Panc1 (cell line): ENCODE results near the gene PCDH1. TPM values are rescaled to one million over a fixed set of nuclear protein-coding genes. Genes with fewer than 3 reads are reported as not detected.

Experiments
- ATAC-seq: fragments of 200-7000 bp; cut with Tn5 transposase; 2 replicates; pipeline ENCODE4 v1.9.1; 2020; ENCODE audit warnings: mild to moderate bottlenecking, moderate library complexity
- BruUV-seq: library from RNA; stranded (reverse); fragments of 400-500 nt; replicated peaks from 2 replicates; lab custom pipeline; 2021; lab: Mats Ljungman, UMichigan
- CTCF ChIA-PET: fragments of 300-600 bp; sonication (Branson Sonifier 250); formaldehyde crosslinking; loops from one replicate; lab custom pipeline; 2022; ENCODE audit warnings: antibody characterized with exemption; lab: Charles Lee
- POLR2A ChIA-PET: fragments of 300-600 bp; sonication (Branson Sonifier 250); formaldehyde crosslinking; loops from one replicate; lab custom pipeline; 2022; ENCODE audit warnings: antibody characterized with exemption; lab: Charles Lee
- DNase-seq: peaks from one replicate; pipeline ENCODE4 v3.0.0-alpha.2; 2010; ENCODE audit warnings: low read depth, low spot score
- H3K27ac ChIP-seq: 2 replicates; pipeline ENCODE4 v1.5.1; 2011; ENCODE audit warnings: mild to moderate bottlenecking, low read length, inconsistent platforms
- H3K27me3 ChIP-seq: fragments of 200-500 bp; sonication (Bioruptor generic); 2 replicates; pipeline ENCODE4 v1.6.0; 2014; ENCODE audit warnings: low read length, inconsistent platforms; ENCODE audit not compliant: control insufficient read depth, insufficient read depth
- H3K36me3 ChIP-seq: fragments of 200-500 bp; sonication (Bioruptor generic); 2 replicates; pipeline ENCODE4 v1.5.1; 2014; ENCODE audit warnings: inconsistent platforms, mild to moderate bottlenecking, low read length, moderate library complexity; ENCODE audit not compliant: control insufficient read depth, insufficient read depth
- H3K4me1 ChIP-seq: 2 replicates; pipeline ENCODE4 v1.5.1; 2011; ENCODE audit warnings: inconsistent platforms, mild to moderate bottlenecking, low read length, moderate library complexity; ENCODE audit not compliant: control insufficient read depth, insufficient read depth
- H3K4me3 ChIP-seq, 2 experiments: 2 replicates each; pipeline ENCODE4 v1.5.1; 2011 to 2012; ENCODE audit warnings: low read depth in 2 of 2, low read length in 2 of 2, mild to moderate bottlenecking in 2 of 2, inconsistent platforms in 1 of 2, moderate library complexity in 1 of 2
- H3K9me3 ChIP-seq: fragments of 200-500 bp; sonication (Bioruptor generic); 2 replicates; pipeline ENCODE4 v1.5.1; 2014; ENCODE audit warnings: low read depth, mild to moderate bottlenecking, inconsistent platforms, low read length, moderate library complexity; ENCODE audit not compliant: control insufficient read depth, insufficient read depth
- POLR2AphosphoS5 ChIP-seq: IDR thresholded peaks from 2 replicates; pipeline ENCODE4 v1.6.1; 2012; ENCODE audit warnings: mild to moderate bottlenecking, low read depth, low read length, moderate library complexity
- SIN3A ChIP-seq: IDR thresholded peaks from 2 replicates; pipeline ENCODE4 v1.6.1; 2012; ENCODE audit warnings: low read depth, mild to moderate bottlenecking, low read length, moderate library complexity, borderline replicate concordance; ENCODE audit not compliant: insufficient read depth
- TCF7L2 ChIP-seq: IDR thresholded peaks from 2 replicates; pipeline ENCODE4 v1.6.1; 2011; ENCODE audit warnings: mild to moderate bottlenecking, low read depth, low read length, inconsistent platforms
- in situ Hi-C: cut with HindIII; loops from 2 replicates; pipeline ENCODE4 v1.10.0; 2016; ENCODE audit warnings: low sequenced_read_pairs, low pct_unique_long_range_greater_than_20kb
- intact Hi-C: fragments of 100-400 bp; cut with micrococcal nuclease; formaldehyde crosslinking; loops from one replicate; pipeline ENCODE4 v1.10.0; 2022; ENCODE audit not compliant: unreplicated experiment
- total RNA-seq: library from RNA; stranded (reverse); gene quantifications from one replicate; pipeline ENCODE4 v1.2.1, GENCODE V29; 2021; ENCODE audit not compliant: unreplicated experiment
- TF ChIP-seq, protein P1 (sequence below), 2 experiments: IDR thresholded peaks; 2 replicates each; pipeline ENCODE4 v1.6.1; 2011 to 2012; ENCODE audit warnings: low read depth in 2 of 2, control low read depth in 1 of 2, low read length in 1 of 2, mild to moderate bottlenecking in 1 of 2, moderate library complexity in 1 of 2; ENCODE audit not compliant: insufficient read depth in 1 of 2
- TF ChIP-seq, protein P2 (sequence below): fragments of 450-650 bp; IDR thresholded peaks from 2 replicates; pipeline ENCODE4 v1.5.1; 2017; ENCODE audit warnings: mild to moderate bottlenecking

The PCDH1 gene
- total RNA-seq, 1 experiment from 2014 or later, result 9.0 TPM

DNA sequence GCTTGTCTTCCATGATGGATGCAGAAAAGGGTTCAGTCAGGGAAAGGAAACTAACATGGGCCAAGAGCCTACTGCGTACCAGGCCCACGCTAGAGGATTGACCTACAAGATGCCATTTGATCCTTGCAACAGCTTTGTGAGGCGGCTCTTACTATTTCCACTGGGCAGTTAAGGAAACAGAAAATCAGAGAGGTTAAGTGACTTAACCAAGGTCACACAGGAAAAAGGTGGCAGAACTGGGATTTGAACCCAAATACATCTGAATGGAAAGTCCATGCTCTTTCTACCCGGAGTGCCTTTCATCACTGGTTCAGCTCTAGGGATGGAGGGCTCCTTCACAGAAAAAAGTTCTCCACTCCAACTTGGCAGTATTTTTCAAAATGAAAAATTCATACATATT lies 50.0 kb downstream of the PCDH1 start:
- no peak overlapping the region for H3K27ac ChIP-seq
- ATAC-seq (no peak), DNase-seq (no peak)
- in situ Hi-C loops (no loop called here), intact Hi-C loops (no loop called here)
- H3K36me3 ChIP-seq, result no peaks in the 10 kb centered on the region
- H3K4me1 ChIP-seq, result no peaks in the 10 kb centered on the region
- ChIA-PET CTCF (no interaction called here), POLR2A (no interaction called here)
- no TSS peak for BruUV-seq
- no peak overlapping the region for H3K4me3 ChIP-seq
- no peaks in the 10 kb centered on the region for H3K9me3 ChIP-seq
- H3K27me3 ChIP-seq, result 0 out of 2 replicates have a peak, but pooled peaks cover 3% of the 10 kb centered on the region
- TF ChIP-seq, protein P1, sequence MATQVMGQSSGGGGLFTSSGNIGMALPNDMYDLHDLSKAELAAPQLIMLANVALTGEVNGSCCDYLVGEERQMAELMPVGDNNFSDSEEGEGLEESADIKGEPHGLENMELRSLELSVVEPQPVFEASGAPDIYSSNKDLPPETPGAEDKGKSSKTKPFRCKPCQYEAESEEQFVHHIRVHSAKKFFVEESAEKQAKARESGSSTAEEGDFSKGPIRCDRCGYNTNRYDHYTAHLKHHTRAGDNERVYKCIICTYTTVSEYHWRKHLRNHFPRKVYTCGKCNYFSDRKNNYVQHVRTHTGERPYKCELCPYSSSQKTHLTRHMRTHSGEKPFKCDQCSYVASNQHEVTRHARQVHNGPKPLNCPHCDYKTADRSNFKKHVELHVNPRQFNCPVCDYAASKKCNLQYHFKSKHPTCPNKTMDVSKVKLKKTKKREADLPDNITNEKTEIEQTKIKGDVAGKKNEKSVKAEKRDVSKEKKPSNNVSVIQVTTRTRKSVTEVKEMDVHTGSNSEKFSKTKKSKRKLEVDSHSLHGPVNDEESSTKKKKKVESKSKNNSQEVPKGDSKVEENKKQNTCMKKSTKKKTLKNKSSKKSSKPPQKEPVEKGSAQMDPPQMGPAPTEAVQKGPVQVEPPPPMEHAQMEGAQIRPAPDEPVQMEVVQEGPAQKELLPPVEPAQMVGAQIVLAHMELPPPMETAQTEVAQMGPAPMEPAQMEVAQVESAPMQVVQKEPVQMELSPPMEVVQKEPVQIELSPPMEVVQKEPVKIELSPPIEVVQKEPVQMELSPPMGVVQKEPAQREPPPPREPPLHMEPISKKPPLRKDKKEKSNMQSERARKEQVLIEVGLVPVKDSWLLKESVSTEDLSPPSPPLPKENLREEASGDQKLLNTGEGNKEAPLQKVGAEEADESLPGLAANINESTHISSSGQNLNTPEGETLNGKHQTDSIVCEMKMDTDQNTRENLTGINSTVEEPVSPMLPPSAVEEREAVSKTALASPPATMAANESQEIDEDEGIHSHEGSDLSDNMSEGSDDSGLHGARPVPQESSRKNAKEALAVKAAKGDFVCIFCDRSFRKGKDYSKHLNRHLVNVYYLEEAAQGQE (IDR thresholded peaks at IDR 0.05; ENCODE audit: insufficient read depth in 1 of 2, low read depth in 2 of 2, low read length in 1 of 2), result no peak
- TF ChIP-seq SIN3A (no peak), TCF7L2 (no peak), POLR2AphosphoS5 (no peak)

DNA sequence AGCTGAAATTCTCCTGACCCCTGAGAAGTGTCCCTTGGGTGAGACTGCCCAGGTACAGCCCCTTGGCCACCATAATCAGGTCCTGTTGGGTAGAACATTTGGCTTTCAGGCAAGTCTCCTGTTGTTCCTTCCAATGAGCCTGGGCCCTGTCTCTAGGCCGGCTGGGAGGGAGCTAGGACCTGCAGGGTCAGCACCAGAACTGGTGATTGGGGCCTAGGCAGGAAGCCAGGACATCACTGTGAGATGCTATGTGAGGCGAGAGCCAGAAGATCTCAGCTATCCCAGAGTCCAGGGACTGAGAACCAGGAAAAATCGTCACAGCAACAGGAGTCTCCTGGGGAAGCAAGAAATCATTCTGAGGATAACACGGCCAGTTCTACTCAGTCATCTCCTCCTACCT lies 51.5 kb downstream of the PCDH1 start:
- Histone ChIP-seq H3K27ac (no peak overlapping the region), H3K36me3 (no peaks in the 10 kb centered on the region), H3K9me3 (no peaks in the 10 kb centered on the region), H3K4me1 (no peaks in the 10 kb centered on the region), H3K27me3 (0 out of 2 replicates have a peak, but pooled peaks cover 3% of the 10 kb centered on the region), H3K4me3 (no peak overlapping the region)
- CTCF ChIA-PET, result interaction anchor here (0.6 kb wide), 1 partner anchor 105 kb away, joined by 8 read pairs; no protein-coding TSS in a partner anchor
- ATAC-seq (no peak), DNase-seq (no peak)
- in situ Hi-C loops (no loop called here), intact Hi-C loops (no loop called here)
- no TSS peak for BruUV-seq
- no peak for TF ChIP-seq POLR2AphosphoS5
- TF ChIP-seq, protein P1 (IDR thresholded peaks at IDR 0.05; ENCODE audit: insufficient read depth in 1 of 2, low read depth in 2 of 2, low read length in 1 of 2), result no peak
- TF ChIP-seq, protein P2, sequence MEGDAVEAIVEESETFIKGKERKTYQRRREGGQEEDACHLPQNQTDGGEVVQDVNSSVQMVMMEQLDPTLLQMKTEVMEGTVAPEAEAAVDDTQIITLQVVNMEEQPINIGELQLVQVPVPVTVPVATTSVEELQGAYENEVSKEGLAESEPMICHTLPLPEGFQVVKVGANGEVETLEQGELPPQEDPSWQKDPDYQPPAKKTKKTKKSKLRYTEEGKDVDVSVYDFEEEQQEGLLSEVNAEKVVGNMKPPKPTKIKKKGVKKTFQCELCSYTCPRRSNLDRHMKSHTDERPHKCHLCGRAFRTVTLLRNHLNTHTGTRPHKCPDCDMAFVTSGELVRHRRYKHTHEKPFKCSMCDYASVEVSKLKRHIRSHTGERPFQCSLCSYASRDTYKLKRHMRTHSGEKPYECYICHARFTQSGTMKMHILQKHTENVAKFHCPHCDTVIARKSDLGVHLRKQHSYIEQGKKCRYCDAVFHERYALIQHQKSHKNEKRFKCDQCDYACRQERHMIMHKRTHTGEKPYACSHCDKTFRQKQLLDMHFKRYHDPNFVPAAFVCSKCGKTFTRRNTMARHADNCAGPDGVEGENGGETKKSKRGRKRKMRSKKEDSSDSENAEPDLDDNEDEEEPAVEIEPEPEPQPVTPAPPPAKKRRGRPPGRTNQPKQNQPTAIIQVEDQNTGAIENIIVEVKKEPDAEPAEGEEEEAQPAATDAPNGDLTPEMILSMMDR, result no peak
- no peak for TF ChIP-seq SIN3A
- no peak for TF ChIP-seq TCF7L2
- POLR2A ChIA-PET, result no interaction called here
